Lower leg skin (tissue), 4 donors: Measurements from ENCODE around the gene CDC6. TPM values are rescaled to one million over a fixed set of nuclear protein-coding genes. Genes with fewer than 3 reads are reported as not detected.

Source experiments
- DNase-seq, 2 donors: peaks; one replicate each; pipeline ENCODE4 v3.0.0-alpha.2; 2019; ENCODE audit warnings: low spot score in 2 of 2
- H3K4me3 ChIP-seq: fragments of 200-600 bp; sonication (generic); 2 replicates; pipeline ENCODE4 v1.5.1; 2017; ENCODE audit warnings: mild to moderate bottlenecking, low read depth; ENCODE audit not compliant: poor library complexity, severe bottlenecking
- CTCF ChIP-seq, 3 donors: fragments of 450-650 bp; IDR thresholded peaks; one replicate each; pipeline ENCODE4 v1.5.1; 2016; ENCODE audit warnings: antibody characterized with exemption in 3 of 3, mild to moderate bottlenecking in 3 of 3, moderate library complexity in 2 of 3
- POLR2A ChIP-seq, 2 donors: fragments of 450-650 bp; IDR thresholded peaks; one replicate each; pipeline ENCODE4 v1.6.1; 2016 to 2017; ENCODE audit warnings: antibody characterized with exemption in 2 of 2, mild to moderate bottlenecking in 1 of 2, moderate library complexity in 1 of 2
- WGBS, 2 donors: methylation state at CpG; one replicate each; pipeline ENCODE4 v1.1.5; 2018; 5-methylcytosine and 5-hydroxymethylcytosine counted together
- intact Hi-C: fragments of 100-400 bp; cut with DNase I; formaldehyde crosslinking; loops from one replicate; pipeline ENCODE4 v1.15.0; 2023; ENCODE audit warnings: low total_unique reads
- total RNA-seq, 4 donors: library from RNA; depleted of rRNA; stranded (reverse); fragments of >200 nt; gene quantifications; one replicate each; pipeline ENCODE4 v1.1.0, GENCODE V29; 2016

CDC6 gene
- total RNA-seq, 4 donors from 2014 or later, result 0.42 to 1.6 (median 1.0) TPM

GRCh38 chr17:40264458-40265185, 23.1 kb upstream of the CDC6 start:
- 85 to 92% methylated on average over 21 of the region's 21 CpGs for WGBS, 2 donors
- DNase-seq, result no peak
- TF ChIP-seq CTCF (IDR thresholded peaks at IDR 0.05) (no peak), POLR2A (IDR thresholded peaks at IDR 0.05) (no peak)
- intact Hi-C loops, result no loop called here
- no peak overlapping the region for H3K4me3 ChIP-seq

- TF ChIP-seq POLR2A (IDR thresholded peaks at IDR 0.05) (no peak), CTCF (IDR thresholded peaks at IDR 0.05) (no peak)
- WGBS, 2 donors, result 92 to 96% methylated on average over 5 of the region's 5 CpGs
- intact Hi-C loops, result no loop called here
- no peak overlapping the region for H3K4me3 ChIP-seq
- no peak for DNase-seq
Measured at GRCh38 chr17:40265337-40265736, 22.3 kb upstream of the CDC6 start.

- no peak overlapping the region for H3K4me3 ChIP-seq
- peak in 1 of 2 donors; percentile 14 for DNase-seq
- 90 to 94% methylated on average over 6 of the region's 6 CpGs for WGBS, 2 donors
- intact Hi-C loops, result no loop called here
- TF ChIP-seq CTCF (IDR thresholded peaks at IDR 0.05) (no peak), POLR2A (IDR thresholded peaks at IDR 0.05) (no peak)
Measured at GRCh38 chr17:40266882-40267281, 20.8 kb upstream of the CDC6 start.

GRCh38 chr17:40268141-40268712, 19.5 kb upstream of the CDC6 start:
- peak in 1 of 2 donors; percentile 42 for DNase-seq
- no peak for TF ChIP-seq CTCF (IDR thresholded peaks at IDR 0.05)
- no peak for TF ChIP-seq POLR2A (IDR thresholded peaks at IDR 0.05)
- 76 to 78% methylated on average over 2 of the region's 2 CpGs for WGBS, 2 donors
- intact Hi-C loops, result no loop called here
- H3K4me3 ChIP-seq, result no peak overlapping the region

GRCh38 chr17:40278414-40278813, 9.3 kb upstream of the CDC6 start:
- intact Hi-C loops, result no loop called here
- 78 to 87% methylated on average over 1 of the region's 1 CpG for WGBS, 2 donors
- H3K4me3 ChIP-seq, result no peak overlapping the region
- no peak for DNase-seq
- TF ChIP-seq POLR2A (IDR thresholded peaks at IDR 0.05), result no peak
- no peak for TF ChIP-seq CTCF (IDR thresholded peaks at IDR 0.05)
